Measurements from ENCODE around the gene ASCL2.
"Not testable (repeated sequence)": the region's sequence is repeated elsewhere in the genome, so short reads cannot be mapped to it uniquely, and the experiment has no call there.

ASCL2 gene

GRCh38 chr11:2294926-2295290, 24.5 kb upstream of the ASCL2 start:
- DNase-seq (ENCODE audit: low read depth), result no peak
- H3K4me3 ChIP-seq (ENCODE audit: low read length), result no peak overlapping the region
- TF ChIP-seq CTCF (conservative IDR thresholded peaks at IDR 0.05; ENCODE audit: low read length), result no peak

GRCh38 chr11:2293984-2294925, 23.9 kb upstream of the ASCL2 start:
- H3K4me3 ChIP-seq (ENCODE audit: low read length), result no peak overlapping the region
- TF ChIP-seq CTCF (conservative IDR thresholded peaks at IDR 0.05; ENCODE audit: low read length), result no peak
- DNase-seq (ENCODE audit: low read depth), result no peak

- DNase-seq (ENCODE audit: low read depth), result no peak
- no peak for TF ChIP-seq CTCF (conservative IDR thresholded peaks at IDR 0.05; ENCODE audit: low read length)
- H3K4me3 ChIP-seq (ENCODE audit: low read length), result no peak overlapping the region
Measured at GRCh38 chr11:2293531-2293971, 23.2 kb upstream of the ASCL2 start.

- TF ChIP-seq CTCF (conservative IDR thresholded peaks at IDR 0.05; ENCODE audit: low read length), result no peak
- DNase-seq (ENCODE audit: low read depth), result no peak
- no peak overlapping the region for H3K4me3 ChIP-seq (ENCODE audit: low read length)
Measured at GRCh38 chr11:2290351-2290841, 20.0 kb upstream of the ASCL2 start.

GRCh38 chr11:2289859-2290258, 19.5 kb upstream of the ASCL2 start:
- no peak overlapping the region for H3K4me3 ChIP-seq (ENCODE audit: low read length)
- TF ChIP-seq CTCF (conservative IDR thresholded peaks at IDR 0.05; ENCODE audit: low read length), result no peak
- no peak for DNase-seq (ENCODE audit: low read depth)

- DNase-seq (ENCODE audit: low read depth), result no peak
- H3K4me3 ChIP-seq (ENCODE audit: low read length), result no peak overlapping the region
- TF ChIP-seq CTCF (conservative IDR thresholded peaks at IDR 0.05; ENCODE audit: low read length), result no peak
Measured at GRCh38 chr11:2289350-2289749, 19.0 kb upstream of the ASCL2 start.

- no peak overlapping the region for H3K4me3 ChIP-seq (ENCODE audit: low read length)
- TF ChIP-seq CTCF (conservative IDR thresholded peaks at IDR 0.05; ENCODE audit: low read length), result no peak
- DNase-seq (ENCODE audit: low read depth), result no peak
Measured at GRCh38 chr11:2287091-2287490, 16.7 kb upstream of the ASCL2 start.

GRCh38 chr11:2286350-2286749, 16.0 kb upstream of the ASCL2 start:
- DNase-seq (ENCODE audit: low read depth); H3K4me3 ChIP-seq (ENCODE audit: low read length): not testable (repeated sequence)

Measured in AG10803 (cell line).